Fibroblast of lung (primary cell): ENCODE measurements around the gene RXFP1. TPM values are rescaled to one million over a fixed set of nuclear protein-coding genes. Genes with fewer than 3 reads are reported as not detected.

Source experiments
- DNase-seq, 2 donors: peaks; one replicate each; pipeline versions ENCODE4 v3.0.0 to v3.0.0-alpha.2; 2010; ENCODE audit warnings: low read depth in 2 of 2
- H2AFZ ChIP-seq: 2 replicates; pipeline ENCODE4 v1.5.1; 2012; ENCODE audit warnings: low read length, control low read depth, inconsistent platforms
- H3K27ac ChIP-seq: 2 replicates; pipeline ENCODE4 v1.5.1; 2011; ENCODE audit warnings: low read length, control low read depth; ENCODE audit not compliant: insufficient read depth
- H3K27me3 ChIP-seq: 2 replicates; pipeline ENCODE4 v1.5.1; 2011; ENCODE audit warnings: mild to moderate bottlenecking, low read length; ENCODE audit not compliant: control insufficient read depth, insufficient read depth
- H3K36me3 ChIP-seq: 2 replicates; pipeline ENCODE4 v1.5.1; 2011; ENCODE audit warnings: low read length; ENCODE audit not compliant: control insufficient read depth, insufficient read depth
- H3K4me1 ChIP-seq: 2 replicates; pipeline ENCODE4 v1.5.1; 2011; ENCODE audit warnings: low read length; ENCODE audit not compliant: control insufficient read depth, insufficient read depth; ENCODE audit errors: extremely low read depth
- H3K4me2 ChIP-seq: 2 replicates; pipeline ENCODE4 v1.5.1; 2011; ENCODE audit warnings: low read length, control low read depth; ENCODE audit not compliant: insufficient read depth; ENCODE audit errors: extremely low read depth
- H3K4me3 ChIP-seq, 4 experiments: fragments of 200-600 bp in 1 of 4; sonication (generic) in 1 of 4; replicated peaks in 1 of 4; 2 replicates each; pipeline ENCODE4 v1.5.1; 2011 to 2016; ENCODE audit warnings: low read length in 4 of 4, low read depth in 3 of 4, mild to moderate bottlenecking in 3 of 4, control low read depth in 2 of 4, inconsistent platforms in 1 of 4, mixed read lengths in 1 of 4; ENCODE audit not compliant: insufficient read depth in 1 of 4; ENCODE audit errors: control extremely low read depth in 1 of 4
- H3K79me2 ChIP-seq: 2 replicates; pipeline ENCODE4 v1.5.1; 2012; ENCODE audit warnings: mild to moderate bottlenecking, low read length, inconsistent platforms; ENCODE audit not compliant: control insufficient read depth, insufficient read depth
- H3K9ac ChIP-seq: 2 replicates; pipeline ENCODE4 v1.5.1; 2011; ENCODE audit warnings: mild to moderate bottlenecking, low read length, control low read depth; ENCODE audit not compliant: insufficient read depth
- H3K9me3 ChIP-seq: 2 replicates; pipeline ENCODE4 v1.5.1; 2012; ENCODE audit warnings: low read depth, low read length; ENCODE audit not compliant: control insufficient read depth, insufficient read depth
- H4K20me1 ChIP-seq: 2 replicates; pipeline ENCODE4 v1.5.1; 2011; ENCODE audit warnings: low read length; ENCODE audit not compliant: control insufficient read depth, insufficient read depth; ENCODE audit errors: extremely low read depth
- CTCF ChIP-seq, 2 donors: IDR thresholded peaks in 1 of 2; conservative IDR thresholded peaks in 1 of 2; 1 replicate in 1 of 2; 2 replicates in 1 of 2; pipeline ENCODE4 v1.5.1; 2011 to 2012; ENCODE audit warnings: low read length in 2 of 2, control low read depth in 1 of 2, inconsistent platforms in 1 of 2, low read depth in 1 of 2, mild to moderate bottlenecking in 1 of 2
- EZH2 ChIP-seq: IDR thresholded peaks from 2 replicates; pipeline ENCODE4 v1.5.1; 2012; ENCODE audit warnings: low read length, control low read depth, mild to moderate bottlenecking; ENCODE audit errors: missing control alignments
- polyA plus RNA-seq, 2 donors: library from polyadenylated mRNA; depleted of rRNA in 1 of 2; stranded (reverse) in 1 of 2; unstranded in 1 of 2; fragments of >200 nt; gene quantifications; 2 replicates each; pipeline ENCODE4 v1.2.1, GENCODE V29; 2011 to 2012; ENCODE audit warnings: missing spikeins in 1 of 2
- total RNA-seq: library from RNA; depleted of rRNA; stranded (reverse); fragments of >200 nt; gene quantifications from 2 replicates; pipeline ENCODE4 v1.2.1, GENCODE V29; 2014

Gene RXFP1
- total and polyA plus RNA-seq, 2 donors (not counting 1 experiment from before 2014, with no cell fraction given), result 0.10 to 1.3 TPM

GRCh38 chr4:158571736-158572135, 50.1 kb downstream of the RXFP1 start:
- H2AFZ ChIP-seq, result no peak overlapping the region
- no peaks in the 10 kb centered on the region for H3K9me3 ChIP-seq
- H3K27ac ChIP-seq, result no peak overlapping the region
- TF ChIP-seq CTCF (conservative IDR thresholded peaks at IDR 0.05 in 1 of 2, IDR thresholded peaks at IDR 0.05 in 1 of 2; ENCODE audit: low read depth in 1 of 2, low read length in 2 of 2) (no peak), EZH2 (no peak)
- no peak overlapping the region for H3K9ac ChIP-seq
- no peaks in the 10 kb centered on the region for H3K79me2 ChIP-seq
- no peaks in the 10 kb centered on the region for H4K20me1 ChIP-seq
- no peak overlapping the region for H3K4me2 ChIP-seq
- no peaks in the 10 kb centered on the region for H3K4me1 ChIP-seq
- no peak for DNase-seq
- no peaks in the 10 kb centered on the region for H3K27me3 ChIP-seq
- H3K4me3 ChIP-seq, result no peak overlapping the region
- H3K36me3 ChIP-seq, result no peaks in the 10 kb centered on the region

- Histone ChIP-seq H3K9ac (no peak overlapping the region), H3K36me3 (no peaks in the 10 kb centered on the region), H3K4me2 (no peak overlapping the region), H3K4me1 (no peaks in the 10 kb centered on the region), H3K79me2 (no peaks in the 10 kb centered on the region), H3K4me3 (no peak overlapping the region), H2AFZ (no peak overlapping the region), H4K20me1 (no peaks in the 10 kb centered on the region), H3K9me3 (no peaks in the 10 kb centered on the region), H3K27ac (no peak overlapping the region), H3K27me3 (no peaks in the 10 kb centered on the region)
- no peak for TF ChIP-seq EZH2
- no peak for TF ChIP-seq CTCF (conservative IDR thresholded peaks at IDR 0.05 in 1 of 2, IDR thresholded peaks at IDR 0.05 in 1 of 2; ENCODE audit: low read depth in 1 of 2, low read length in 2 of 2)
- no peak for DNase-seq
Observed at GRCh38 chr4:158572608-158573007, 50.9 kb downstream of the RXFP1 start.

GRCh38 chr4:158578476-158578875, 56.8 kb downstream of the RXFP1 start:
- no peaks in the 10 kb centered on the region for H3K27me3 ChIP-seq
- no peak overlapping the region for H3K27ac ChIP-seq
- H3K9ac ChIP-seq, result no peak overlapping the region
- H3K36me3 ChIP-seq, result no peaks in the 10 kb centered on the region
- peak; percentile 30 to 46 for DNase-seq
- no peaks in the 10 kb centered on the region for H3K4me1 ChIP-seq
- no peaks in the 10 kb centered on the region for H3K79me2 ChIP-seq
- no peak overlapping the region for H3K4me3 ChIP-seq
- no peak overlapping the region for H2AFZ ChIP-seq
- H4K20me1 ChIP-seq, result no peaks in the 10 kb centered on the region
- TF ChIP-seq CTCF (conservative IDR thresholded peaks at IDR 0.05 in 1 of 2, IDR thresholded peaks at IDR 0.05 in 1 of 2; ENCODE audit: low read depth in 1 of 2, low read length in 2 of 2) (peak; percentile 43 to 56), EZH2 (no peak)
- H3K9me3 ChIP-seq, result no peaks in the 10 kb centered on the region
- H3K4me2 ChIP-seq, result no peak overlapping the region
